Kidney epithelial cell (primary cell): Measurements from ENCODE around the gene BDKRB1. TPM values are rescaled to one million over a fixed set of nuclear protein-coding genes. Genes with fewer than 3 reads are reported as not detected.

Experiments used
- DNase-seq: peaks from one replicate; pipeline ENCODE4 v3.0.0-alpha.2; 2010; ENCODE audit warnings: low read depth
- H3K27me3 ChIP-seq: 2 replicates; pipeline ENCODE4 v1.6.0; 2011; ENCODE audit warnings: low read length; ENCODE audit not compliant: control insufficient read depth, insufficient read depth
- H3K36me3 ChIP-seq: 2 replicates; pipeline ENCODE4 v1.5.1; 2011; ENCODE audit warnings: low read length; ENCODE audit not compliant: control insufficient read depth, insufficient read depth
- H3K4me3 ChIP-seq: 2 replicates; pipeline ENCODE4 v1.5.1; 2011; ENCODE audit warnings: low read depth, mild to moderate bottlenecking, control low read depth, low read length
- total RNA-seq: library from RNA; depleted of rRNA; stranded (reverse); fragments of >200 nt; gene quantifications from 2 replicates; pipeline ENCODE4 v1.2.3, GENCODE V29; 2015
- TF ChIP-seq, protein P1 (sequence below): IDR thresholded peaks from 2 replicates; pipeline ENCODE4 v1.5.1; 2011; ENCODE audit warnings: mild to moderate bottlenecking, moderate library complexity, low read length, control low read depth, inconsistent platforms; ENCODE audit not compliant: insufficient read depth, poor library complexity, severe bottlenecking

BDKRB1 gene
- total RNA-seq, 1 donor from 2014 or later, result 0.17 TPM

GRCh38 chr14:96271421-96271762 lies 15.4 kb downstream of the BDKRB1 start:
- DNase-seq, result no peak
- no peaks in the 10 kb centered on the region for H3K27me3 ChIP-seq
- no peak overlapping the region for H3K4me3 ChIP-seq
- TF ChIP-seq, protein P1, sequence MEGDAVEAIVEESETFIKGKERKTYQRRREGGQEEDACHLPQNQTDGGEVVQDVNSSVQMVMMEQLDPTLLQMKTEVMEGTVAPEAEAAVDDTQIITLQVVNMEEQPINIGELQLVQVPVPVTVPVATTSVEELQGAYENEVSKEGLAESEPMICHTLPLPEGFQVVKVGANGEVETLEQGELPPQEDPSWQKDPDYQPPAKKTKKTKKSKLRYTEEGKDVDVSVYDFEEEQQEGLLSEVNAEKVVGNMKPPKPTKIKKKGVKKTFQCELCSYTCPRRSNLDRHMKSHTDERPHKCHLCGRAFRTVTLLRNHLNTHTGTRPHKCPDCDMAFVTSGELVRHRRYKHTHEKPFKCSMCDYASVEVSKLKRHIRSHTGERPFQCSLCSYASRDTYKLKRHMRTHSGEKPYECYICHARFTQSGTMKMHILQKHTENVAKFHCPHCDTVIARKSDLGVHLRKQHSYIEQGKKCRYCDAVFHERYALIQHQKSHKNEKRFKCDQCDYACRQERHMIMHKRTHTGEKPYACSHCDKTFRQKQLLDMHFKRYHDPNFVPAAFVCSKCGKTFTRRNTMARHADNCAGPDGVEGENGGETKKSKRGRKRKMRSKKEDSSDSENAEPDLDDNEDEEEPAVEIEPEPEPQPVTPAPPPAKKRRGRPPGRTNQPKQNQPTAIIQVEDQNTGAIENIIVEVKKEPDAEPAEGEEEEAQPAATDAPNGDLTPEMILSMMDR, result no peak
- H3K36me3 ChIP-seq, result no peaks in the 10 kb centered on the region

- no peak for DNase-seq
- Histone ChIP-seq H3K27me3 (no peaks in the 10 kb centered on the region), H3K36me3 (no peaks in the 10 kb centered on the region), H3K4me3 (no peak overlapping the region)
- TF ChIP-seq, protein P1, result no peak
Observed at GRCh38 chr14:96272777-96273473, 16.9 kb downstream of the BDKRB1 start.

DNA sequence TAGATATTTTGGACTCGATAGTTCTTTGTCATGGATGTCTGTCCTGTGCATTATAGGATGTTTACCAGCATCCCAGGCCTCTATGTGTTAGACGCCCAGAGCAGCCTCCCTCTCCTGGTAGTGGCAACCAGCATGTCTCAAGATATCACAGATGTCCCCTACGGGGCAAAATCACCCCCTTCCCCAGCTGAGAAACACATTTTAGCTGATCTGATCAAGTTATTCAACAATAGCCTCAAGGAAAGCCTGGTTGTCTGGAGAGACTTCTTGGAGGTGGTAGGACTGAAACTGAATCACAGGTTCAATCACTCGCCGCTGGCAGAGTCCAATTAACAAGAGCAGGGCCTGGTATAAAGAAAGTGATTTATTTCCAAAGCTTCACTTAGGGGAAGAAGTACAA lies 17.6 kb downstream of the BDKRB1 start:
- Histone ChIP-seq H3K27me3 (no peaks in the 10 kb centered on the region), H3K36me3 (no peaks in the 10 kb centered on the region), H3K4me3 (no peak overlapping the region)
- no peak for DNase-seq
- TF ChIP-seq, protein P1, result no peak

- Histone ChIP-seq H3K36me3 (no peaks in the 10 kb centered on the region), H3K4me3 (no peak overlapping the region), H3K27me3 (no peaks in the 10 kb centered on the region)
- DNase-seq, result no peak
- TF ChIP-seq, protein P1, result no peak
Observed at GRCh38 chr14:96274122-96274521, 18.1 kb downstream of the BDKRB1 start.

- H3K36me3 ChIP-seq, result no peaks in the 10 kb centered on the region
- no peak for DNase-seq
- no peaks in the 10 kb centered on the region for H3K27me3 ChIP-seq
- H3K4me3 ChIP-seq, result no peak overlapping the region
- TF ChIP-seq, protein P1, result no peak
Observed at GRCh38 chr14:96274543-96274942, 18.5 kb downstream of the BDKRB1 start.
